ENCODE results near the gene SLFN12.
"Not testable (repeated sequence)": the region's sequence is repeated elsewhere in the genome, so short reads cannot be mapped to it uniquely, and the experiment has no call there.

SLFN12 gene

GRCh38 chr17:35432176-35433074 is at the start of gene SLFN12:
TSS of gene SLFN12 (minus strand) at chr17:35432500. CDS start at chr17:35423028, 9,472 bp downstream.
- peak; percentile 98 for DNase-seq (ENCODE audit: low read depth)

GRCh38 chr17:35479271-35479670 is 47.0 kb upstream of the SLFN12 start:
- no peak for DNase-seq (ENCODE audit: low read depth)

- DNase-seq (ENCODE audit: low read depth) = no peak
Observed at GRCh38 chr17:35477248-35477647, 44.9 kb upstream of the SLFN12 start.

- no peak for DNase-seq (ENCODE audit: low read depth)
Observed at GRCh38 chr17:35476283-35476820, 44.1 kb upstream of the SLFN12 start.

GRCh38 chr17:35468475-35468874 is 36.2 kb upstream of the SLFN12 start:
- DNase-seq (ENCODE audit: low read depth) = no peak

- DNase-seq (ENCODE audit: low read depth) = no peak
Observed at GRCh38 chr17:35467824-35468223, 35.5 kb upstream of the SLFN12 start.

GRCh38 chr17:35460354-35460851 is 28.1 kb upstream of the SLFN12 start:
- no peak for DNase-seq (ENCODE audit: low read depth)

GRCh38 chr17:35454035-35454434 is 21.7 kb upstream of the SLFN12 start:
- not testable (repeated sequence) for DNase-seq (ENCODE audit: low read depth)

GRCh38 chr17:35453171-35453570 is 20.9 kb upstream of the SLFN12 start:
- DNase-seq (ENCODE audit: low read depth) = no peak

GRCh38 chr17:35449371-35449931 is 17.2 kb upstream of the SLFN12 start:
- peak; percentile 42 for DNase-seq (ENCODE audit: low read depth)

- no peak for DNase-seq (ENCODE audit: low read depth)
Observed at GRCh38 chr17:35448899-35449227, 16.6 kb upstream of the SLFN12 start.

GRCh38 chr17:35448214-35448898 is 16.1 kb upstream of the SLFN12 start, which contains the start of gene SLFN13:
TSS of gene SLFN13 (minus strand) at chr17:35448766. CDS start at chr17:35445680, 3,086 bp downstream.
- peak; percentile 79 for DNase-seq (ENCODE audit: low read depth)

GRCh38 chr17:35447499-35447898 is 15.2 kb upstream of the SLFN12 start:
- no peak for DNase-seq (ENCODE audit: low read depth)

- DNase-seq (ENCODE audit: low read depth) = no peak
Observed at GRCh38 chr17:35438433-35438832, 6.1 kb upstream of the SLFN12 start.

- peak; percentile 100 for DNase-seq (ENCODE audit: low read depth)
Observed at GRCh38 chr17:35433075-35433894, 985 bp upstream of the SLFN12 start.

- DNase-seq (ENCODE audit: low read depth) = no peak
Observed at GRCh38 chr17:35429702-35430101, 2.6 kb downstream of the SLFN12 start.

GRCh38 chr17:35428229-35428628 is 4.1 kb downstream of the SLFN12 start:
- no peak for DNase-seq (ENCODE audit: low read depth)

GRCh38 chr17:35423761-35424160 is 8.5 kb downstream of the SLFN12 start:
- peak; percentile 30 for DNase-seq (ENCODE audit: low read depth)

GRCh38 chr17:35421069-35421468 is 11.2 kb downstream of the SLFN12 start:
- DNase-seq (ENCODE audit: low read depth) = not testable (repeated sequence)

- DNase-seq (ENCODE audit: low read depth) = no peak
Observed at GRCh38 chr17:35416659-35417058, 15.6 kb downstream of the SLFN12 start.

- not testable (repeated sequence) for DNase-seq (ENCODE audit: low read depth)
Observed at GRCh38 chr17:35414707-35415106, 17.6 kb downstream of the SLFN12 start.
